GM12872 (cell line): ENCODE measurements around the gene C9orf78.

Source experiments
- CTCF ChIP-seq: IDR thresholded peaks from 3 replicates; pipeline ENCODE4 v1.5.1; 2011; ENCODE audit warnings: low read depth, mild to moderate bottlenecking, low read length, moderate library complexity; ENCODE audit not compliant: insufficient read depth

The C9orf78 gene

GRCh38 chr9:129834489-129835127 lies 467 bp downstream of the C9orf78 start:
- TF ChIP-seq CTCF, result no peak

- TF ChIP-seq CTCF, result no peak
Measured at GRCh38 chr9:129832982-129833381, 2.1 kb downstream of the C9orf78 start.

- no peak for TF ChIP-seq CTCF
Measured at GRCh38 chr9:129828969-129829368, 6.1 kb downstream of the C9orf78 start.

- TF ChIP-seq CTCF, result no peak
Measured at GRCh38 chr9:129828051-129828450, 7.0 kb downstream of the C9orf78 start.

- no peak for TF ChIP-seq CTCF
Measured at GRCh38 chr9:129826759-129827158, 8.3 kb downstream of the C9orf78 start.

- TF ChIP-seq CTCF, result no peak
Measured at GRCh38 chr9:129826344-129826743, 8.7 kb downstream of the C9orf78 start.

- no peak for TF ChIP-seq CTCF
Measured at GRCh38 chr9:129823935-129824601, 11.0 kb downstream of the C9orf78 start, which contains the start of gene TOR1A. Gene TOR1A (minus strand): TSS chr9:129824136. CDS start chr9:129824085, 51 bp downstream.
